ENCODE results near the gene TLL1. TPM values are rescaled to one million over a fixed set of nuclear protein-coding genes. Genes with fewer than 3 reads are reported as not detected.

TLL1 gene
- total and polyA plus RNA-seq, 7 donors = 0.60 to 7.5 (median 4.8) TPM; not detected in 1

GRCh38 chr4:165875446-165875845, 2.4 kb downstream of the TLL1 start:
- TF ChIP-seq POLR2A (IDR thresholded peaks at IDR 0.05) = no peak
- no peak for TF ChIP-seq POLR2AphosphoS5 (IDR thresholded peaks at IDR 0.05)
- TF ChIP-seq EP300 (IDR thresholded peaks at IDR 0.05) = no peak
- no peak for TF ChIP-seq CTCF (IDR thresholded peaks at IDR 0.05)
- H3K4me3 ChIP-seq = peak overlapping the region in 2 of 4 donors; percentile 57 to 58
- no peak for DNase-seq
- peaks cover 0 to 28% (median 0%) of the 10 kb centered on the region in 3 donors for H3K27me3 ChIP-seq
- H3K27ac ChIP-seq = peak overlapping the region in 2 of 4 donors; percentile 63 to 77
- WGBS, 2 donors = 69 to 86% methylated on average over 2 of the region's 2 CpGs
- H3K36me3 ChIP-seq = no peaks in the 10 kb centered on the region
- peaks cover 0 to 25% (median 20%) of the 10 kb centered on the region in 4 donors for H3K4me1 ChIP-seq
- intact Hi-C loops (cut with DNase I) = loop anchor here (10.0 kb wide), 2 partner anchors 209 to 381 kb away; no protein-coding TSS in a partner anchor
- no peaks in the 10 kb centered on the region for H3K9me3 ChIP-seq

GRCh38 chr4:165877286-165877685, 4.2 kb downstream of the TLL1 start:
- Histone ChIP-seq H3K36me3 (no peaks in the 10 kb centered on the region), H3K9me3 (no peaks in the 10 kb centered on the region), H3K4me3 (no peak overlapping the region), H3K4me1 (peaks cover 0 to 24% (median 19%) of the 10 kb centered on the region in 4 donors), H3K27ac (peak overlapping the region in 1 of 4 donors; percentile 17), H3K27me3 (peaks cover 0 to 28% (median 0%) of the 10 kb centered on the region in 3 donors)
- intact Hi-C loops (cut with DNase I) = loop anchor here (10.0 kb wide), 2 partner anchors 208 to 382 kb away; no protein-coding TSS in a partner anchor
- WGBS, 2 donors = 96 to 98% methylated on average over 2 of the region's 2 CpGs
- no peak for DNase-seq
- TF ChIP-seq POLR2A (IDR thresholded peaks at IDR 0.05) (no peak), POLR2AphosphoS5 (IDR thresholded peaks at IDR 0.05) (no peak), EP300 (IDR thresholded peaks at IDR 0.05) (no peak), CTCF (IDR thresholded peaks at IDR 0.05) (no peak)

GRCh38 chr4:165879641-165880040, 6.6 kb downstream of the TLL1 start:
- Histone ChIP-seq H3K27me3 (peaks cover 0 to 17% (median 0%) of the 10 kb centered on the region in 3 donors), H3K27ac (no peak overlapping the region), H3K4me1 (peaks cover 0 to 4% (median 3%) of the 10 kb centered on the region in 4 donors), H3K4me3 (no peak overlapping the region), H3K9me3 (no peaks in the 10 kb centered on the region), H3K36me3 (no peaks in the 10 kb centered on the region)
- intact Hi-C loops (cut with DNase I) = loop anchor here (10.0 kb wide), 2 partner anchors 205 to 385 kb away; no protein-coding TSS in a partner anchor
- no peak for TF ChIP-seq POLR2AphosphoS5 (IDR thresholded peaks at IDR 0.05)
- TF ChIP-seq CTCF (IDR thresholded peaks at IDR 0.05) = no peak
- no peak for TF ChIP-seq POLR2A (IDR thresholded peaks at IDR 0.05)
- no peak for TF ChIP-seq EP300 (IDR thresholded peaks at IDR 0.05)
- no peak for DNase-seq
- 69 to 71% methylated on average over 3 of the region's 3 CpGs for WGBS, 2 donors

- Histone ChIP-seq H3K27ac (no peak overlapping the region), H3K4me3 (no peak overlapping the region), H3K9me3 (peaks cover 0 to 3% (median 0%) of the 10 kb centered on the region in 4 donors), H3K36me3 (no peaks in the 10 kb centered on the region), H3K4me1 (no peaks in the 10 kb centered on the region), H3K27me3 (no peaks in the 10 kb centered on the region)
- intact Hi-C loops (cut with DNase I) = no loop called here
- no peak for TF ChIP-seq EP300 (IDR thresholded peaks at IDR 0.05)
- no peak for TF ChIP-seq POLR2AphosphoS5 (IDR thresholded peaks at IDR 0.05)
- no peak for TF ChIP-seq CTCF (IDR thresholded peaks at IDR 0.05)
- TF ChIP-seq POLR2A (IDR thresholded peaks at IDR 0.05) = no peak
- DNase-seq = no peak
- 75 to 88% methylated on average over 1 of the region's 1 CpG for WGBS, 2 donors
Measured at GRCh38 chr4:165894159-165894558, 21.1 kb downstream of the TLL1 start.
